Omental fat pad (tissue), 4 donors: ENCODE data around the gene CAMK2D. TPM values are rescaled to one million over a fixed set of nuclear protein-coding genes. Genes with fewer than 3 reads are reported as not detected.
"Not testable (repeated sequence)": the region's sequence is repeated elsewhere in the genome, so short reads cannot be mapped to it uniquely, and the experiment has no call there.

Experiments used
- ATAC-seq: fragments of 150-250 bp; one replicate; pipeline ENCODE4 v1.9.1; 2016; ENCODE audit warnings: mild to moderate bottlenecking, moderate library complexity; ENCODE audit not compliant: low FRiP score
- DNase-seq: peaks from one replicate; pipeline ENCODE4 v3.0.0-alpha.2; 2019; ENCODE audit warnings: low spot score
- CTCF ChIP-seq, 3 donors: fragments of 450-650 bp; IDR thresholded peaks; one replicate each; pipeline ENCODE4 v1.5.1; 2016 to 2017; ENCODE audit warnings: antibody characterized with exemption in 3 of 3, mild to moderate bottlenecking in 3 of 3, moderate library complexity in 2 of 3
- total RNA-seq, 4 donors: library from RNA; depleted of rRNA; stranded (reverse); fragments of >200 nt; gene quantifications; one replicate each; pipeline ENCODE4 v1.1.0, GENCODE V29; 2016

CAMK2D gene
- total RNA-seq, 4 donors from 2014 or later = 78.7 to 86.1 (median 83.2) TPM

- no peak for TF ChIP-seq CTCF (IDR thresholded peaks at IDR 0.05)
- DNase-seq = no peak
- ATAC-seq = no peak
These were observed 74.3 kb downstream of the CAMK2D start for GRCh38 chr4:113687067-113687718.

GRCh38 chr4:113685157-113685556 is 76.4 kb downstream of the CAMK2D start:
- not testable (repeated sequence) for DNase-seq, ATAC-seq

- ATAC-seq = peak; percentile 64
- no peak for DNase-seq
- TF ChIP-seq CTCF (IDR thresholded peaks at IDR 0.05) = no peak
These were observed 76.9 kb downstream of the CAMK2D start for GRCh38 chr4:113684534-113685091.

- no peak for DNase-seq
- TF ChIP-seq CTCF (IDR thresholded peaks at IDR 0.05) = no peak
- no peak for ATAC-seq
These were observed 78.6 kb downstream of the CAMK2D start for GRCh38 chr4:113682730-113683537.

- no peak for TF ChIP-seq CTCF (IDR thresholded peaks at IDR 0.05)
- ATAC-seq (no peak), DNase-seq (no peak)
These were observed 82.9 kb downstream of the CAMK2D start for GRCh38 chr4:113678641-113679040.

GRCh38 chr4:113677325-113677724 is 84.2 kb downstream of the CAMK2D start:
- DNase-seq (no peak), ATAC-seq (no peak)
- TF ChIP-seq CTCF (IDR thresholded peaks at IDR 0.05) = no peak
